OCI-LY7 (cell line): ENCODE results near the gene VOPP1. TPM values are rescaled to one million over a fixed set of nuclear protein-coding genes. Genes with fewer than 3 reads are reported as not detected.

Experiments
- BruUV-seq: library from RNA; stranded (reverse); fragments of 400-500 nt; replicated peaks from 2 replicates; lab custom pipeline; 2021; lab: Mats Ljungman, UMichigan
- CTCF ChIA-PET: fragments of 300-600 bp; sonication (Branson Sonifier 250); formaldehyde crosslinking; loops from one replicate; lab custom pipeline; 2022; ENCODE audit warnings: antibody characterized with exemption; ENCODE audit not compliant: unreplicated experiment; lab: Charles Lee
- POLR2A ChIA-PET: fragments of 300-600 bp; sonication (Branson Sonifier 250); formaldehyde crosslinking; loops from one replicate; lab custom pipeline; 2022; ENCODE audit warnings: antibody characterized with exemption; lab: Charles Lee
- DNase-seq: peaks from one replicate; pipeline ENCODE4 v3.0.0-alpha.2; 2015; ENCODE audit warnings: low spot score
- H2AFZ ChIP-seq: fragments of 200-600 bp; sonication (generic), shearing (Covaris generic); 2 replicates; pipeline ENCODE4 v1.6.1; 2014; ENCODE audit warnings: mild to moderate bottlenecking, antibody characterized with exemption, low read length, moderate library complexity
- H3K27ac ChIP-seq: fragments of 200-600 bp; sonication (generic); 2 replicates; pipeline ENCODE4 v1.5.1; 2014; ENCODE audit warnings: mixed run types, low read depth, mild to moderate bottlenecking, moderate library complexity, low read length, inconsistent platforms; ENCODE audit not compliant: poor library complexity, severe bottlenecking
- H3K36me3 ChIP-seq: fragments of 200-600 bp; sonication (generic); 2 replicates; pipeline ENCODE4 v1.6.1; 2014; ENCODE audit warnings: mild to moderate bottlenecking, antibody characterized with exemption, low read length, moderate library complexity, mixed read lengths; ENCODE audit not compliant: insufficient read depth
- H3K4me1 ChIP-seq: fragments of 200-600 bp; sonication (generic); 2 replicates; pipeline ENCODE4 v1.5.1; 2014; ENCODE audit warnings: mild to moderate bottlenecking, low read length; ENCODE audit not compliant: insufficient read depth, poor library complexity, severe bottlenecking
- H3K4me2 ChIP-seq: fragments of 200-600 bp; sonication (generic); 2 replicates; pipeline ENCODE4 v1.6.1; 2014; ENCODE audit warnings: mild to moderate bottlenecking, low read length
- H3K4me3 ChIP-seq: fragments of 200-600 bp; sonication (generic); 2 replicates; pipeline ENCODE4 v1.5.1; 2014; ENCODE audit warnings: mild to moderate bottlenecking, low read depth, low read length; ENCODE audit not compliant: poor library complexity, severe bottlenecking
- H3K79me2 ChIP-seq: fragments of 200-600 bp; sonication (generic); 2 replicates; pipeline ENCODE4 v1.6.1; 2016; ENCODE audit warnings: low read depth, mild to moderate bottlenecking, low read length, moderate library complexity, mixed read lengths; ENCODE audit not compliant: insufficient read depth
- H3K9me2 ChIP-seq: fragments of 200-600 bp; sonication (generic); 2 replicates; pipeline ENCODE4 v1.6.1; 2016; ENCODE audit warnings: mild to moderate bottlenecking, low read length, mixed read lengths; ENCODE audit not compliant: insufficient read depth
- H3K9me3 ChIP-seq: fragments of 200-600 bp; sonication (generic); 2 replicates; pipeline ENCODE4 v1.6.1; 2014; ENCODE audit warnings: mild to moderate bottlenecking, mixed run types, low read length, mixed read lengths
- H4K20me1 ChIP-seq: fragments of 200-600 bp; sonication (generic); 2 replicates; pipeline ENCODE4 v1.6.1; 2014; ENCODE audit warnings: mild to moderate bottlenecking, antibody characterized with exemption, low read length, moderate library complexity, mixed read lengths; ENCODE audit not compliant: insufficient read depth
- EZH2phosphoT487 ChIP-seq: fragments of 200-600 bp; sonication (generic); IDR thresholded peaks from 2 replicates; pipeline ENCODE4 v1.6.1; 2018; ENCODE audit warnings: low read depth, borderline replicate concordance, mild to moderate bottlenecking, mixed run types, antibody characterized with exemption, low read length, moderate library complexity, mixed read lengths
- intact Hi-C: fragments of 100-400 bp; cut with micrococcal nuclease; formaldehyde crosslinking; loops from one replicate; pipeline ENCODE4 v1.10.0; 2022; ENCODE audit not compliant: unreplicated experiment
- total RNA-seq, 2 experiments: library from RNA; depleted of rRNA in 1 of 2; stranded (reverse); fragments of >200 nt in 1 of 2; shearing (Covaris generic) in 1 of 2; gene quantifications; 2 replicates each; pipeline ENCODE4 v1.2.3, GENCODE V29; 2014 to 2022
- TF ChIP-seq, protein P1 (sequence below): fragments of 200-600 bp; sonication (generic); conservative IDR thresholded peaks from 2 replicates; pipeline ENCODE4 v1.5.1; 2014; ENCODE audit warnings: mild to moderate bottlenecking, antibody characterized with exemption, low read length, moderate library complexity, mixed read lengths

The VOPP1 gene
- total RNA-seq, 2 experiments from 2014 or later = 68.8 to 72.1 TPM

DNA sequence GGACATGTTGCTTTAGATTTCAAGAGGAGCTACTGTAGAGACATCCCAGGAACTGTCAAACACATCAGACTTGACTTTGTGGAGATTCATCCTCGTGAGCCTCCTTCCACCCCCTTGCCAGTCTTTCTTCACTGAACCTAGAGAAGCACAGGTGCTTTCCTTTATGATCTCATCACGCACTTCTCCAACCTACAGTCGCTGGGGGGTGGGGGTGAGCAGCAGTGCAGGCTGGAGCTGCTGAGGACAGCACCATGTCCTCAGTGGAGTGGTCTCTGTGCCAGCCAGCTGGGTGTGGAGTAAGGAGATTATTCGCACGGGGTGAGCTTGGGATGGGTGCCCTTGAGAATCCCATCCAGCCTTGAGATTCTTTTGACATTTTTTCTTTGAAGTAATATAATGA, 88.1 kb downstream of the VOPP1 start:
- no peak for TF ChIP-seq EZH2phosphoT487
- TF ChIP-seq, protein P1, sequence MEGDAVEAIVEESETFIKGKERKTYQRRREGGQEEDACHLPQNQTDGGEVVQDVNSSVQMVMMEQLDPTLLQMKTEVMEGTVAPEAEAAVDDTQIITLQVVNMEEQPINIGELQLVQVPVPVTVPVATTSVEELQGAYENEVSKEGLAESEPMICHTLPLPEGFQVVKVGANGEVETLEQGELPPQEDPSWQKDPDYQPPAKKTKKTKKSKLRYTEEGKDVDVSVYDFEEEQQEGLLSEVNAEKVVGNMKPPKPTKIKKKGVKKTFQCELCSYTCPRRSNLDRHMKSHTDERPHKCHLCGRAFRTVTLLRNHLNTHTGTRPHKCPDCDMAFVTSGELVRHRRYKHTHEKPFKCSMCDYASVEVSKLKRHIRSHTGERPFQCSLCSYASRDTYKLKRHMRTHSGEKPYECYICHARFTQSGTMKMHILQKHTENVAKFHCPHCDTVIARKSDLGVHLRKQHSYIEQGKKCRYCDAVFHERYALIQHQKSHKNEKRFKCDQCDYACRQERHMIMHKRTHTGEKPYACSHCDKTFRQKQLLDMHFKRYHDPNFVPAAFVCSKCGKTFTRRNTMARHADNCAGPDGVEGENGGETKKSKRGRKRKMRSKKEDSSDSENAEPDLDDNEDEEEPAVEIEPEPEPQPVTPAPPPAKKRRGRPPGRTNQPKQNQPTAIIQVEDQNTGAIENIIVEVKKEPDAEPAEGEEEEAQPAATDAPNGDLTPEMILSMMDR = no peak
- no TSS peak for BruUV-seq
- no peak overlapping the region for H3K4me2 ChIP-seq
- POLR2A ChIA-PET = no interaction called here
- no peak overlapping the region for H3K4me3 ChIP-seq
- H3K9me3 ChIP-seq = no peaks in the 10 kb centered on the region
- CTCF ChIA-PET = no interaction called here
- no peak overlapping the region for H2AFZ ChIP-seq
- H3K9me2 ChIP-seq = no peaks in the 10 kb centered on the region
- H4K20me1 ChIP-seq = no peaks in the 10 kb centered on the region
- DNase-seq = no peak
- H3K4me1 ChIP-seq = no peaks in the 10 kb centered on the region
- peaks cover 73% of the 10 kb centered on the region for H3K36me3 ChIP-seq
- no peak overlapping the region for H3K27ac ChIP-seq
- intact Hi-C loops = no loop called here
- no peaks in the 10 kb centered on the region for H3K79me2 ChIP-seq

DNA sequence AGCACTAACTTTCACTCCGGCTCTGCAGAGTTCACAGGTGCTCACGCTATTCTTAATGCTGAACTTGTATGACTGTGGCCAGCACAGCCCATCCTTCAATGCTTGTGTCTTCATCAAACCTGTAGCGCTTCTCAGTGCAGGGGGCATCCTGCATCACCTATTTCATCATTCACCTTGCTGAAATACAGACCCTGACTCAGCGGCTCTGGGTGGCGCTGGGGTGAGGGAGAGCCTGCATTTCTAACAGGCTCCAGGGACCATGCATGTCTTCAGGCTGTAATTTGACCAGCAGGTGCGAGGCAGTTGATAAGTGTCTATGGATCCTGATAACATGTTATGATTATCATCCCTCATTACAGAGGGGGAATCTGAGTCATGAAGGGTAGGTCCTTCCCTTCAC, 89.3 kb downstream of the VOPP1 start:
- Histone ChIP-seq H3K4me2 (no peak overlapping the region), H3K4me3 (no peak overlapping the region), H3K4me1 (no peaks in the 10 kb centered on the region), H3K36me3 (peaks cover 61% of the 10 kb centered on the region), H3K27ac (no peak overlapping the region), H4K20me1 (no peaks in the 10 kb centered on the region), H2AFZ (no peak overlapping the region), H3K9me3 (no peaks in the 10 kb centered on the region), H3K79me2 (no peaks in the 10 kb centered on the region), H3K9me2 (no peaks in the 10 kb centered on the region)
- no peak for DNase-seq
- ChIA-PET CTCF (no interaction called here), POLR2A (no interaction called here)
- intact Hi-C loops = no loop called here
- BruUV-seq = no TSS peak
- TF ChIP-seq, protein P1 = no peak
- no peak for TF ChIP-seq EZH2phosphoT487

DNA sequence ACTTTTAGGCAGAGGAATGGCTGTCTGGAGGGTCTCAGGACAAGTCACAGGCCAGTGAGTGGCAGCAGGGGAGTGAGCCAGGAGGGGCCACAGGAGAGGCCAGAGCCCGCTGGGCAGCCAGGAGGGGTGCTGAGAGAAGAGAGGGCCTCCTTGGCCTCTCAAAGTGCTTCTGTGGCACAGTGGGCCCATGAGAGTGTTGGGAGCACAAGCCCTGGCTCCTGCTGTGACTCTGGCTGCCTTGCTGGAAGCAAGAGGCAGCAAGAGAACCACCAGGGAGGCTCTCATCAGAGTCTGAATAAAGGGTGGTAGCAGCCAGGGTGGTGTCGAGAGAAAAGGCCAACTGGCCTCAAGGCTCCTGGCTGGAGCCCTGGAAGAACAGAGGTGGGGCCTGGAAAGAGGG, 91.1 kb downstream of the VOPP1 start:
- no peaks in the 10 kb centered on the region for H4K20me1 ChIP-seq
- no peak overlapping the region for H3K4me3 ChIP-seq
- H3K4me1 ChIP-seq = no peaks in the 10 kb centered on the region
- TF ChIP-seq, protein P1 = no peak
- TF ChIP-seq EZH2phosphoT487 = no peak
- H3K4me2 ChIP-seq = no peak overlapping the region
- peaks cover 54% of the 10 kb centered on the region for H3K36me3 ChIP-seq
- H3K9me3 ChIP-seq = no peaks in the 10 kb centered on the region
- DNase-seq = no peak
- CTCF ChIA-PET = no interaction called here
- H3K79me2 ChIP-seq = no peaks in the 10 kb centered on the region
- H3K27ac ChIP-seq = no peak overlapping the region
- POLR2A ChIA-PET = no interaction called here
- H2AFZ ChIP-seq = no peak overlapping the region
- no TSS peak for BruUV-seq
- H3K9me2 ChIP-seq = no peaks in the 10 kb centered on the region
- intact Hi-C loops = no loop called here
